ENCODE measurements around the gene NCR1. TPM values are rescaled to one million over a fixed set of nuclear protein-coding genes. Genes with fewer than 3 reads are reported as not detected.
"Not testable (repeated sequence)": the region's sequence is repeated elsewhere in the genome, so short reads cannot be mapped to it uniquely, and the experiment has no call there.

NCR1 gene
- polyA plus RNA-seq, 6 donors from 2014 or later: not detected

- H3K27ac Mint-ChIP-seq; ATAC-seq (ENCODE audit: low read depth in 2 of 2); H3K36me3 Mint-ChIP-seq; H3K4me3 Mint-ChIP-seq; H3K9me3 Mint-ChIP-seq; DNase-seq: not testable (repeated sequence)
- H3K4me1 Mint-ChIP-seq: peaks cover 6 to 11% (median 8%) of the 10 kb centered on the region in 3 donors
- peaks cover 17 to 51% (median 38%) of the 10 kb centered on the region in 3 donors for H3K27me3 Mint-ChIP-seq
These were observed 14.0 kb downstream of the NCR1 start for GRCh38 chr19:54919646-54920563.

- Mint-ChIP-seq H3K27me3 (peaks cover 13 to 49% (median 29%) of the 10 kb centered on the region in 3 donors), H3K4me1 (peaks cover 6 to 11% (median 8%) of the 10 kb centered on the region in 3 donors), H3K4me3 (peak overlapping the region in 1 of 8 donors; percentile 33), H3K9me3 (peaks cover 0 to 3% (median 2%) of the 10 kb centered on the region in 7 donors), H3K27ac (no peak overlapping the region), H3K36me3 (no peaks in the 10 kb centered on the region)
- ATAC-seq (ENCODE audit: low read depth in 2 of 2) (no peak), DNase-seq (no peak)
These were observed 15.1 kb downstream of the NCR1 start for GRCh38 chr19:54921082-54921481.

GRCh38 chr19:54923276-54923675 is 17.3 kb downstream of the NCR1 start:
- Mint-ChIP-seq H3K27me3 (peaks cover 10 to 37% (median 20%) of the 10 kb centered on the region in 3 donors), H3K4me3 (no peak overlapping the region), H3K4me1 (peaks cover 0 to 8% (median 5%) of the 10 kb centered on the region in 3 donors), H3K36me3 (peaks cover 0 to 4% of the 10 kb centered on the region in 2 donors), H3K27ac (no peak overlapping the region), H3K9me3 (peaks cover 3 to 13% (median 9%) of the 10 kb centered on the region in 7 donors)
- ATAC-seq (ENCODE audit: low read depth in 2 of 2) (no peak), DNase-seq (no peak)

GRCh38 chr19:54928299-54928698 is 22.4 kb downstream of the NCR1 start:
- DNase-seq: no peak
- no peak overlapping the region for H3K4me3 Mint-ChIP-seq
- H3K36me3 Mint-ChIP-seq: peaks cover 0 to 17% of the 10 kb centered on the region in 2 donors
- H3K9me3 Mint-ChIP-seq: peaks cover 9 to 28% (median 18%) of the 10 kb centered on the region in 7 donors
- H3K27ac Mint-ChIP-seq: no peak overlapping the region
- peaks cover 6 to 17% (median 16%) of the 10 kb centered on the region in 3 donors for H3K27me3 Mint-ChIP-seq
- ATAC-seq (ENCODE audit: low read depth in 2 of 2): no peak
- no peaks in the 10 kb centered on the region for H3K4me1 Mint-ChIP-seq

GRCh38 chr19:54937926-54938325 is 32.0 kb downstream of the NCR1 start:
- H3K36me3 Mint-ChIP-seq: no peaks in the 10 kb centered on the region
- DNase-seq: peak; percentile 15
- H3K4me3 Mint-ChIP-seq: peak overlapping the region in 3 of 8 donors; percentile 4 to 30 (median 16)
- H3K27ac Mint-ChIP-seq: peak overlapping the region in 2 of 6 donors; percentile 36 to 42
- ATAC-seq (ENCODE audit: low read depth in 2 of 2): peak; percentile 69 to 94
- H3K9me3 Mint-ChIP-seq: no peaks in the 10 kb centered on the region
- peaks cover 0 to 14% (median 4%) of the 10 kb centered on the region in 3 donors for H3K4me1 Mint-ChIP-seq
- H3K27me3 Mint-ChIP-seq: peaks cover 10 to 21% (median 13%) of the 10 kb centered on the region in 3 donors

- H3K4me1 Mint-ChIP-seq: peaks cover 0 to 14% (median 4%) of the 10 kb centered on the region in 3 donors
- H3K27ac Mint-ChIP-seq: peak overlapping the region in 1 of 6 donors; percentile 54
- DNase-seq (no peak), ATAC-seq (ENCODE audit: low read depth in 2 of 2) (no peak)
- H3K4me3 Mint-ChIP-seq: no peak overlapping the region
- no peaks in the 10 kb centered on the region for H3K36me3 Mint-ChIP-seq
- no peaks in the 10 kb centered on the region for H3K9me3 Mint-ChIP-seq
- H3K27me3 Mint-ChIP-seq: peaks cover 13 to 21% (median 14%) of the 10 kb centered on the region in 3 donors
These were observed 33.0 kb downstream of the NCR1 start for GRCh38 chr19:54938906-54939305.

GRCh38 chr19:54939538-54939937 is 33.6 kb downstream of the NCR1 start:
- H3K4me1 Mint-ChIP-seq: peaks cover 0 to 14% (median 4%) of the 10 kb centered on the region in 3 donors
- not testable (repeated sequence) for H3K36me3 Mint-ChIP-seq; DNase-seq; H3K27ac Mint-ChIP-seq; H3K4me3 Mint-ChIP-seq; H3K9me3 Mint-ChIP-seq; ATAC-seq (ENCODE audit: low read depth in 2 of 2)
- H3K27me3 Mint-ChIP-seq: peaks cover 13 to 17% (median 17%) of the 10 kb centered on the region in 3 donors

- H3K36me3 Mint-ChIP-seq; ATAC-seq (ENCODE audit: low read depth in 2 of 2); H3K4me3 Mint-ChIP-seq; H3K9me3 Mint-ChIP-seq; H3K27ac Mint-ChIP-seq; H3K4me1 Mint-ChIP-seq; DNase-seq: not testable (repeated sequence)
- H3K27me3 Mint-ChIP-seq: peaks cover 12 to 17% (median 13%) of the 10 kb centered on the region in 3 donors
These were observed 37.9 kb downstream of the NCR1 start for GRCh38 chr19:54943772-54944361.

GRCh38 chr19:54947381-54947780 is 41.4 kb downstream of the NCR1 start, which contains the start of gene NLRP7:
TSS of gene NLRP7 (minus strand) at chr19:54947530.
- Mint-ChIP-seq H3K4me1 (peaks cover 10 to 26% (median 12%) of the 10 kb centered on the region in 3 donors), H3K36me3 (no peaks in the 10 kb centered on the region), H3K27me3 (peaks cover 0 to 13% (median 13%) of the 10 kb centered on the region in 3 donors), H3K27ac (peak within 1 kb of the TSS in 2 of 6 donors; percentile 36 to 49), H3K4me3 (peak within 1 kb of the TSS in 1 of 8 donors; percentile 29), H3K9me3 (peaks cover 0 to 2% (median 0%) of the 10 kb centered on the region in 7 donors)
- ATAC-seq (ENCODE audit: low read depth in 2 of 2) (no peak), DNase-seq (no peak)

- Mint-ChIP-seq H3K27me3 (peaks cover 0 to 13% (median 6%) of the 10 kb centered on the region in 3 donors), H3K4me3 (peak overlapping the region in 2 of 8 donors; percentile 20 to 74), H3K27ac (peak overlapping the region in 1 of 6 donors; percentile 15), H3K9me3 (peaks cover 0 to 2% (median 0%) of the 10 kb centered on the region in 7 donors), H3K4me1 (peaks cover 10 to 26% (median 12%) of the 10 kb centered on the region in 3 donors), H3K36me3 (no peaks in the 10 kb centered on the region)
- DNase-seq: peak; percentile 18
- peak; percentile 63 to 73 for ATAC-seq (ENCODE audit: low read depth in 2 of 2)
These were observed 43.5 kb downstream of the NCR1 start for GRCh38 chr19:54949412-54949811.

GRCh38 chr19:54950580-54950979 is 44.6 kb downstream of the NCR1 start:
- Mint-ChIP-seq H3K27ac (peak overlapping the region in 1 of 6 donors; percentile 40), H3K4me1 (peaks cover 10 to 26% (median 12%) of the 10 kb centered on the region in 3 donors), H3K27me3 (peaks cover 0 to 20% (median 6%) of the 10 kb centered on the region in 3 donors)
- not testable (repeated sequence) for H3K36me3 Mint-ChIP-seq; ATAC-seq (ENCODE audit: low read depth in 2 of 2); H3K4me3 Mint-ChIP-seq; H3K9me3 Mint-ChIP-seq; DNase-seq

GRCh38 chr19:54952591-54953344 is 46.8 kb downstream of the NCR1 start:
- H3K27me3 Mint-ChIP-seq: peaks cover 0 to 20% (median 6%) of the 10 kb centered on the region in 3 donors
- peak overlapping the region in 2 of 8 donors; percentile 35 to 70 for H3K4me3 Mint-ChIP-seq
- DNase-seq (no peak), ATAC-seq (ENCODE audit: low read depth in 2 of 2) (no peak)
- H3K36me3 Mint-ChIP-seq: no peaks in the 10 kb centered on the region
- H3K27ac Mint-ChIP-seq: no peak overlapping the region
- peaks cover 13 to 28% (median 14%) of the 10 kb centered on the region in 3 donors for H3K4me1 Mint-ChIP-seq
- peaks cover 0 to 1% (median 0%) of the 10 kb centered on the region in 7 donors for H3K9me3 Mint-ChIP-seq
